22Rv1 (cell line): ENCODE results near the gene FYN.

Source experiments
- CTCF ChIP-seq: fragments of 450-650 bp; IDR thresholded peaks from 2 replicates; pipeline ENCODE4 v1.5.1; 2017; ENCODE audit warnings: mild to moderate bottlenecking
- ZFX ChIP-seq: fragments of 450-650 bp; IDR thresholded peaks from 2 replicates; pipeline ENCODE4 v1.6.1; 2017; ENCODE audit warnings: antibody characterized with exemption, borderline replicate concordance

GRCh38 chr6:111746983-111747382, 126.3 kb downstream of the FYN start:
- TF ChIP-seq CTCF: no peak
- no peak for TF ChIP-seq ZFX
